ENCODE data around the gene SPATA6.
"Not testable (repeated sequence)": the region's sequence is repeated elsewhere in the genome, so short reads cannot be mapped to it uniquely, and the experiment has no call there.

Gene SPATA6

DNA sequence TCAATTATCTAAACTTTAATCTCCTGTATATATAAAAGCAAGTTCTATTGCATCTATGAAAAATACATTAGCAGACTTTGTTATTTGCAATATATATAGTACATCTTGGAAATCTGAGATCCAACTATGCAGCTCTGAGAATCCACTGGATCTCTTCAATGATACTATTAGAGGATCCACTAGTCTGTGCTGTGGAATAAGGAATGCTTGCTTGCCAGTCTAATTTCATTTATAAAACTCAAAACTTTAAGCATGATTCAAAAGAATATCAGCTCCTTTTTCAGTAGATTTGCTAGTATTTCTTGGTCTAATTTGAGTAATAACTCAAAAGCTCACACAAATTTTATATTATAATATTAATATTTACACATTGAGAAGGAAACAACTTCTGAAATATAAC is 115.1 kb downstream of the SPATA6 start:
- DNase-seq (ENCODE audit: low read depth, low spot score) = no peak

DNA sequence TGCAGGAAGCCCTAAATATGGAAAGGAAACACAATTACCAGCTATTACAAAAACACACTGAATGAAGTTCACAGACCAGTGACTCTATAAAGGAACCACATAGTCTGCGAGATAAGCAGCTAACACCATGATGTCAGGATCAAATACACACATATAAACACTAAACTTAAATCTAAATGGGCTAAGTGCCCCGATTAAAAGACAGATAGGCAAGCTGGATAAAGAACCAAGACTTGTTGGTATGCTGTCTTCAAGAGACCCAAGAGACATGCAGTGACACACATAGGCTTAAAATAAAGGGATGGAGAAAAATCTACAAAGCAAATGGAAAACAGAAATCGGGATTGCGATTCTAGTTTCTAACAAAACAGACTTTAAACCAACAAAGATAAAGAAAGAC is 127.6 kb downstream of the SPATA6 start:
- DNase-seq (ENCODE audit: low read depth, low spot score) = no peak

DNA sequence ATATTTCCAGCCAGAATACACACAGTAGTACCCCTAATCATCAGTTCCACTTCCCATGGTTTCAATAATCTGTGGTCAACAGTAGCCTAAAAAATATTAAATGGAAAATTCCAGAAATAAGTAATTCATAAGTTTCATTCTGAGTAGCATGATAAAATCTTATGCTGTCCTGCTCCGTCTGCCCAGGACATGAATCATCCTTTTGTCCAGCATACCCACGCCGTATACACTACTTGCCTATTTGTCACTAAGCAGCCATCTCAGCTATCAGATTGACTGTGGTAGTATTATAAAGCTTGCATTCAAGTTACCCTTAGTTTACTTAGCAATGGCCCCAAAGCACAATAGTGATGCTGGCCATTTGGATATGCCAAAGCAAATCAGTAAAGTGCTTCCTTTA is 130.8 kb downstream of the SPATA6 start:
- DNase-seq (ENCODE audit: low read depth, low spot score) = peak; percentile 6

DNA sequence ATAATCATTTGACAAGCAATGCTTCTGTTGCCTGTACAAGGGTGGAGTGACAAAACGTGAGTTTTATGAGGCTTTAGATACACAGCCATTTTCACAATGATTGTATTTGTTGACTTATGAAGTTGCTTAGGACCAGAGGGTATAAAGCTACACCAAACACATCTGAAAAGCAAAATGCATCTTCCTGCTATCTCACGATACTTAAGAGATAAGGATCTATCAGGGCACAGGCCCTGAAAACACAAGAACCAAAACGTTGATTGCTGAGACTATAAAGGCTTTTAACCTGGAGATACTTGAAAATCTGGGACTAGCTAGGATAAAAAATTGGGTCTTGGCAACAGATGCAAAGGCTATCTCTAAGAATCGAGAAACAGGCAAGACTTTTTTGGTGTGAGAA is 133.7 kb downstream of the SPATA6 start:
- no peak for DNase-seq (ENCODE audit: low read depth, low spot score)

DNA sequence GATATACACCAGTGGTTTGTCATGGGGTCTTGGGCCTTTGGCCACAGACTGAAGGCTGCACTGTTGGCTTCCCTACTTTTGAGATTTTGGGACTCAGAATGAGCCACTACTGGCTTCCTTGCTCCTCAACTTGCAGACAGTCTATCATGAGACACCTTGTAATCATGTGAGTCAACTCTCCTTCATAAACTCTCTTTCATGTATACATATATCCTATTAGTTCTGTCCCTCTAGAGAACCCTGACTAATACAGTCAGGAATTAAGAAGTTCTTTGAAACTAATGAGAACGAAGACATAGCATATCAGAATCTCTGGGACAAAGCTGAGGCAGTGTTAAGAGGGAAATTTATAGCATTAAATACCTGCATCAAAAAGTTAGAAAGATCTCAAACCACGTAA is 138.7 kb downstream of the SPATA6 start:
- no peak for DNase-seq (ENCODE audit: low read depth, low spot score)

DNA sequence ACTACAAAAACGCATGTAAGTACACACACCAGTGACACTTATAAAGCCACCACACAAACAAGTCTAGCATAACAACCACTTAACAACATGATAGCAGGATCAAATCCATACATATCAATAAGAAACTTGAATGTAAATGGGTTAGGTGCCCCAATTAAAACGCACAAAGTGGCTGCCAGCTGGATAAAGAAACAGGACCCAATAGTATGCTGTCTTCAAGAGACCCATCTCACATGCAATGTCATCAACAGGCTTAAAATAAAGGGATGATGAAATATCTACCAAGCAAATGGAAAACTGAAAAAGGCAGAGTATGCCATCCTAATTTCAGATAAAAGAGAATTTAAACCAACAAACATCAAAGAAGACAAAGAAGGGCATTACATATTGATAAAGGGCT is 139.9 kb downstream of the SPATA6 start:
- DNase-seq (ENCODE audit: low read depth, low spot score) = no peak

GRCh38 chr1:48329905-48330304 is 142.1 kb downstream of the SPATA6 start:
- no peak for DNase-seq (ENCODE audit: low read depth, low spot score)

DNA sequence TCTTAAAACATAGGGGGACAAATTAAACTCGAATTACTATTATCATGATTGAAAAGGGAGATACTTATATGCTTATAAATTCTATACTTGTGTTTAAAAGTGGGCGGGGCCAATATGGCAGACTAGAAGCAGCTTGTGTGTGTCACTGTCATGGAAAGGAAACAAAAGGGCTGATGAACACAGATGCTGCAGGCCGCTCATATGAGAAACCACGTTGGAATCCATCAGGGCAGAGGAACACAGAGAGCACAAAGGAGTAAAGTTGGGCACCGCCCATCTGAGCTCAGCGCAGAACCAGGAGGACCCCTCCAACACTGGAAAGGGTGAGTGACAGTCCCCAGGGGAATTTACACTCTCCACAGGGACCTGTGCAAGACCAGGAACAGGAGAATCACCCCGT is 142.5 kb downstream of the SPATA6 start:
- DNase-seq (ENCODE audit: low read depth, low spot score) = no peak

GRCh38 chr1:48311829-48312228 is 160.2 kb downstream of the SPATA6 start:
- DNase-seq (ENCODE audit: low read depth, low spot score) = not testable (repeated sequence)

DNA sequence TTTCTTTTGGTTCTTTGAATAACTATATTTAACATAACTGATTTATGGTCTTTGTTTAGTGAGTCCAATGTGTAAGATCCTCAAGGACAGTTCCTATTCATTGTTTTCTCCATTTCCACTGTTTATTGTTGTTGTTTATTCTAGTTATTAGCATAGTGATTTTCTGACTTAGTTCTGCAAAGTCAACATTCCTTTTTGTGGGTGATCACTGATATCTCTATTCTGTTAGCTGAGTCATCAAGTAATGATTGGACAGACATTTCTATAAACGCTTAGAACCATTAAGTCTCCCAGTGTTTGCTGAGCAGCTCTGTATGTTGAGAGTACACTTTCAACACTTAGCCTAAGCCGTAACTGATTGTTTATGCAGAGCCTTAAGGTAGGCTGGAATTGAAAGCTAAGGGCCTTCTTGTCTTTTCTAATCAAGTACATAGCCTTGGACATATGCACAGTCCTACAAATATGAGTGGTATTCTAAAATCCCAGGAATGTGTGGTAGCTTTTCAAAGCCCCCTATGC is 162.4 kb downstream of the SPATA6 start:
- DNase-seq (ENCODE audit: low read depth, low spot score) = peak; percentile 15

GRCh38 chr1:48302652-48303051 is 169.4 kb downstream of the SPATA6 start:
- DNase-seq (ENCODE audit: low read depth, low spot score) = no peak

GRCh38 chr1:48294656-48295055 is 177.3 kb downstream of the SPATA6 start:
- no peak for DNase-seq (ENCODE audit: low read depth, low spot score)

GRCh38 chr1:48294094-48294493 is 177.9 kb downstream of the SPATA6 start:
- DNase-seq (ENCODE audit: low read depth, low spot score) = not testable (repeated sequence)

DNA sequence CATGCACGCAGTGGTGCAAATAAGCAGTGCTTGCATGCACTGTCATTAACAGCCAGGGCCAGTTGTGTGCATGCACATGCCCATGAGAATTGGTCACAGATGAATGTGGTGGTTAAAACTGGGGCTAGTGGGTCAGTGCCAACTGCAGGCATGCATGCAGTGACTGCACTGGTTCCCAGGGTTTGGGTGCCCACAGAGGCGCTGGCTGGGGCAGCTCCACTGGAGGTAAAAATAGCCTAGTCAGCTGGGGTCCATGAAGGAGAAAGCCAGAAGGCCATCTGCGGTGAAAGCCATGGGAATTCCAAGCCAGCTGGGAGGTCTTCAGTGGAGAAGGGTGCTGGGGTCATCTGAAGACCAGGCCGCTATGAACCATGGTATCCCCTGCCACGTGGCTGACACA is 179.3 kb downstream of the SPATA6 start:
- DNase-seq (ENCODE audit: low read depth, low spot score) = no peak

GRCh38 chr1:48291421-48291820 is 180.6 kb downstream of the SPATA6 start:
- DNase-seq (ENCODE audit: low read depth, low spot score) = no peak

DNA sequence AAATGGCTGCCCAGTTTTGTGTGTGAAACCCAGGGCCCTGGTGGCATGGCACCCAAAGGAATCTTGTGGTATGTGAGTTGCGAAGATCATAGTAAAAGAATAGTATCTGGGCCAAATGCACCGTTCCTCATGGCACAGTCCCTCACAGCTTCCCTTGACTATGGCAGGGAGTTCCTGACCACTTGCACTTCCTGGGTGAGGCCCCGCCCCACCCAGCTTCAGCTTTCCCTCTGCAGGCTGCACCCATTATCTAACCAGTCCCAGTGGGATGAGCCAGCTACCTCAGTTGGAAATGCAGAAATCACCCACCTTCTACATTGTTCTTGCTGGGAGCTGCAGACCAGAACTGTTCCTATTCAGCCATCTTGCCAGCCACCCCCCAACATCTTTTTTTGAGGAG is 186.5 kb downstream of the SPATA6 start:
- no peak for DNase-seq (ENCODE audit: low read depth, low spot score)

DNA sequence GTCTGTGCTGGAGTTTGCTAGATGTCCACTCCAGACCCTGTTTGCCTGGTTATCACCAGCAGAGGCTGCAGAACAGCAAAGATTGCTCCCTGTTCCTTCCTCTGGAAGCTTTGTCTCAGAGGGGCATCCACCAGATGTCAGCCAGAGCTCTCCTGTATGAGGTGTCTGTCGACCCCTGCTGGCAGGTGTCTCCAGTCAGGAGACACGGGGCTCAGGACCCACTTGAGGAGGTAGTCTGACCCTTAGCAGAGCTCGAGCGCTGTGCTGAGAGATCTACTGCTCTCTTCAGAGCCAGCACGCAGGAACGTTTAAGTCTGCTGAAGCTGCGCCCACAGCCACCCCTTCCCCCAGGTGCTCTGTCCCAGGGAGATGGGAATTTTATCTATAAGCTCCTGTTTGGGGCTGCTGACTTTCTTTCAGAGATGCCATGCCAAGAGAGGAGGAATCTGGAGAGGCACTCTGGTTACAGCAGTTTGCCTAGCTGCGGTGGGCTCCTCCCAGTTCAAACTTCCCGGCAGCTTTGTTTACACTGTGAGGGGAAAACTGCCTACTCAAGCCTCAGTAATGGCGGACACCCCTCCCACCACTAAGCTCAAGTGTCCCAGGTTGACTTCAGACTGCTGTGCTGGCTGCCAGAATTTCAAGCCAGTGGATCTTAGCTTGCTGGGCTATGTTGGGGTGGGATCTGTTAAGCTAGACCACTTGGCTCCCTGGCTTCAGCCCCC is 187.1 kb downstream of the SPATA6 start:
- not testable (repeated sequence) for DNase-seq (ENCODE audit: low read depth, low spot score)

GRCh38 chr1:48282329-48282728 is 189.7 kb downstream of the SPATA6 start:
- not testable (repeated sequence) for DNase-seq (ENCODE audit: low read depth, low spot score)

- not testable (repeated sequence) for DNase-seq (ENCODE audit: low read depth, low spot score)
Observed at GRCh38 chr1:48277437-48277836, 194.6 kb downstream of the SPATA6 start.

DNA sequence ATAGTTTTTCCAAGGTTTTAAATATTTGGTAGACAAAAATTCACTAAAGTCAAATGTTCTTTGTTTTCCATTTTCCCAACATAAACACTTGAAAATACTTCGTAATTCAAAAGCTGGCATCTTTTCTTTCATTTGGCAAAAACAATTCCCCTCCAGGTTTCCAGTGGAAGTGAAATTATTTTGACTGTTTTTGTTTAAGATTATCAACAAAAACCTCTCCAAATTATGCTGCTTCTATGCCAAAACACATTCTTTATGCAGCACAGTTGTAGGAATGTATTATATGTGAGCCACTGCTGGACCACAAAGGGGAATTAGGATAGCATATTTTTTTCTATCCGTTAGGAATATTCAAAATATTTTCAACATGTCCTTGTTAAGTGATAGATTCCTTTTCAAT is 205.4 kb downstream of the SPATA6 start:
- peak; percentile 34 for DNase-seq (ENCODE audit: low read depth, low spot score)

DNA sequence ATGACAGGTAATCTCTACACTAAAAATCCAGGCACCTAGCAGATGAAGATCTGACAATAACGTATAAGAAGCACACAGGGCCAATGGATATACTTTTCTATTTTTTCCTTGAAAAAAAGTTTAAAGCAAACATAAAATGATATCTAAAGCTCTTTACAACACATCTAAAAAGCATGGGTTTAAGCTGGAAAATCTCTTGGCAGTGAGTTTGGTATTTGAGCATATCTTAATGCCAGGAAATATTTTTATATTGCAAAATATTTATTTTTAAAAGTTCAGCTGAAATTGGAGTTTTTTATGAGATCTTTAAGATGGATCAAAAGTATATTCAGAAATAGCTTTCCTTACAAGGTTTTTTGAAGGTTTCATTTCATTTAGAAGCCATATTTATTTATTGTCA is 209.0 kb downstream of the SPATA6 start:
- no peak for DNase-seq (ENCODE audit: low read depth, low spot score)

- no peak for DNase-seq (ENCODE audit: low read depth, low spot score)
Observed at GRCh38 chr1:48261881-48262400, 210.1 kb downstream of the SPATA6 start.

- no peak for DNase-seq (ENCODE audit: low read depth, low spot score)
Observed at GRCh38 chr1:48258106-48258505, 213.9 kb downstream of the SPATA6 start.

Data from astrocyte of the hippocampus (primary cell).